GM19468 (cell line): Measurements from ENCODE around the gene NR2E3.

Experiments
- ATAC-seq: cut with Tn5 transposase; IDR thresholded peaks from one replicate; pipeline ENCODE4 v1.9.1; 2021; ENCODE audit warnings: mild to moderate bottlenecking, moderate library complexity, moderate number of reproducible peaks; ENCODE audit not compliant: unreplicated experiment; ENCODE audit errors: extremely low read depth

NR2E3 gene

DNA sequence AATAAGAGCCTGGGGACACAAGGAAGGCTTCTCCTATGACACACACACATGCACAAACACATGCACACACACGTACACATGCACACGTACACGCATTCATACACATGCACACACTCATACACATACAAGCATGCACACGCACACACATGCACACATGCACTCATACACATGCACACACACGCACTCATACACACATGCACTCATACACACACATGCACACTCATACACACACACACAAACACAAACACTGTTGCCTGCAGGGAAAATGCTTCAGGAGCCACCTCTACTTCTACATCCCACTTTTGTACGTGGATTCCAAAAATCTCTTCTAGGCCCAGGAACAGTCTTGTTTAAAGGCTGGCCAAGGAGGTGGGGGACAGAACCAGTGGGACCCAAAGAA is 20.7 kb upstream of the NR2E3 start:
- ATAC-seq: no peak

DNA sequence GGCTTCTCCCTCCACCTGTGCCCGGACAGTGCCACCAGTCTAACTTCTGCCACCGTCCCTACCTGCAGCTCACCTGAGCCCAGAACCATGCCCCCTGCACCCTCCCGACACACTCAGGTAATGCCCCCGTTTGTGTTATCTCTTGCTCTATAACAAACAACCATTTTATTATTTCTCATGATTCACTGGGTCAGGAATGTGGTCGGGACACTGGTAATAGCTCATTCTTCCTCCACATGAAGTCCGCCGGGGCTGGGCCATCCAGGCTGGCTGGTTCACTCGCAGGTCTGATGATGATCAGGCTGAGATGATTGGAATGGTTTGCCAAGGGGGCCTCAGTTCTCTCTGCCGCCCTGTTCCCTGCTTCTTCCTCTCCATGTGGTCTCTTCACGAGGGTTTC is 20.3 kb upstream of the NR2E3 start:
- no peak for ATAC-seq

DNA sequence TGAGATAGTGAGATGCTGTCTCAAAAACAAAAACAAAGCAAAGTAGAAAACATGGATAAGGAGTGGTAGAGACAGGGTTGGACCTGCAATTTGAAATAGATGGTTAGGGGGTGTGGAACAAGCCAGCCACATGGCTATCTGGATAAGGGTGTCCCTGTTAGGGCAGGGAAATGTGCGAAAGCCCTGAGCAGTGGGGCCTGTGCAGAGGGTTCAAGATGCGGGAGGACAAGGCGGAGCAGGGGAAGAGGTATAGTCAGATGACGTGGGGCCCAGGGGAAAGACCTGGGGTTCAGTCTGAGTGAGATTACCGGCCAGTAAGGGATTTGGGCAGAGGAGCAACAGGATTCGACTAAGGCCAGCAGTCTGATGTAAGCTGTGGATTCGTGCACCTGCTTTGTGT is 18.4 kb upstream of the NR2E3 start:
- no peak for ATAC-seq

DNA sequence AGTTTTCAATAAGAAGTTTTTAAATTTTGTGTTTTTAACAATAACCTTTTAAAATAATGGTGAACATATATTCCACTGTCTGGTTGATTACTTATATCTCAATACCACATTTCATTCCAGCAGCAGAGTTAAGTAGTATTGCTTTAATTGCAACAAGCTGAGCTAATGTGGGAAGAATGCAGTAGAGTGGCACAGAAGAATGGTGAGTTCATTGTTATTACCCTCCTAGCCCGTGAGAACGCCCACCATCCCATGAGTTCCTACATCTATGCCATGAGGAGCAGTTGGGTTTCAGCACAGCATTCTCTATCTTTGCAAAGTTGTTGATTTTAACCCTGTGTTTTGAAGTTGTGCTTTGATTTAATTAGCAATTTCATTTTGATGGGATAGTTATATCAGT is 17.8 kb upstream of the NR2E3 start:
- ATAC-seq: no peak

DNA sequence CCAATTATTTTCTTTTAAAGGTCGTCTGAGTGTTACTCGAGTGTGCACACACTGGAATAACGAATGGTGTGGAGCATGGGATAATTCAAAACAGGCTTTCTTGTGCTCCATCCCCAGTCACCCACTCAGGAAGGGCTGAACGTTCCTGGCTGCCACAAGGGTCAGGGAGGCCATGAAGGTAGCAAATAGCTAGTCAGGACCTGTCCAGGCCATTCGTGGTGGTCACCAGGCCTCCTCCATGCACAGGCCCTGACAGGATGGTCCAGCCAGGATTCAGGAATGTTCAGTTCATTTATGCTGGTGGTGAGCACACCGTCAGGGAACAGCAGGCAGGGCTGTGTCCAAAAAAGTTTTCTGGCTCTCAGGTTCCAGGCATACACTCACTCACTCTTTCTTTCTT is 11.7 kb upstream of the NR2E3 start:
- ATAC-seq: no peak

DNA sequence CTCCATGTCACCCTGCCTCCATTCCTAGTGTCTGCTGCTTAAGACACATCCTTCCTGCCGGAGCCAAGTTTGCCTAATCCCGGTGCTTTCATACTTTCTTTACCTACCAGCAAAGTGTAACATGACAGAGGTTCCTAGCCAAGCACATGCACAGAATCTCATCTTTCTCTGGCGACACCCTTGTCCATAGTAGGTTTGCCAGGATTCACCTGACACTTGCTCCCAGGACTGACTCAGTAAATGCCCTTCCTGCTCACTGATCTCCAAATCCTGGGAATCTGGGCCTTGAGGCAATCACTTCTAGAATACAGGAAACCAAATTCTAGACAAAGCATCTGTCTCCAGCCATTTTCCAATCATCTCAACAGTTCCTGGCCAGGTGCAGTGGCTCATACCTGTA is 10.2 kb upstream of the NR2E3 start:
- ATAC-seq: no peak

DNA sequence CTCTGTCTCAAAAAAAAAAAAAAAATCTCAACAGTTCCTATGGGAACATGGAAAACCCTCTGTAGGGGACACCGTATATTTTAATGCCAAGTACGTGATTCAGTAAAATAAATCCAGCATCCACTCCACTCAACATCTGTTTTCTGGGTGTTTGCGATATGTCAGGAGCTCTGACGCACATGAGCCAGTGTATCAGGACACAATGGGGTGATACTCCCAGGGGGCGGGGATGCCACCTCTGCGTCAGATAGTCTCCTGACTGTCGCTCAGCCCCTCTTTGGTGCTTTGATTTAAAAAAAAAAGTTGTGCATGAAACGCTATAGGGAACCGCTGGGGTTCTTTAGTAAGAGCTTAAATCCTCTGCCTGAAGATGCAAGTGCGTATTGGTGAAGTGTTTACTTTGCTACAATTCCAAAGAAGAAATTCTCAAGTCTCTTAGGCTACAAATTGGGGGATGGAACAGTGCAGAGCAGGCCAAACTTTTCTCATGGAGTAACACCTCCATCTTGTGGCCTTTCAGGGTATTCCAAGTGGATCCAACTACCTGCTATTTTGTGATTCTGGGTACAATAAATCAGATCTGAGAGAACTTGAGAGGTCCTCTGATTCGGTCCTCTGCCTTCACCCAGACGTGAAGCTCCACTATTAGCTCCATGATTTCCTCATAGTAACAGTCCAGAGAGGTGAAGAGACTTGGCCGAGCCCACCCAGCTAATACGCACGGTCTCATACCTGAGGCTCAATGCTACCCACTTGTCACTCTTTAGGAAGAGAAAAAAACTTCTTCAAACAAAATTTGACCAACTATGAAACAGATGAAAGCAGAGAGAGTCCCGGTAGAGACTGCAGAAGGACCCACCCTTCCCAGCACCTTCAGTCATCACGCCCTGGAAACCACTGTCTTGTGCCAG is 9.3 kb upstream of the NR2E3 start:
- no peak for ATAC-seq

DNA sequence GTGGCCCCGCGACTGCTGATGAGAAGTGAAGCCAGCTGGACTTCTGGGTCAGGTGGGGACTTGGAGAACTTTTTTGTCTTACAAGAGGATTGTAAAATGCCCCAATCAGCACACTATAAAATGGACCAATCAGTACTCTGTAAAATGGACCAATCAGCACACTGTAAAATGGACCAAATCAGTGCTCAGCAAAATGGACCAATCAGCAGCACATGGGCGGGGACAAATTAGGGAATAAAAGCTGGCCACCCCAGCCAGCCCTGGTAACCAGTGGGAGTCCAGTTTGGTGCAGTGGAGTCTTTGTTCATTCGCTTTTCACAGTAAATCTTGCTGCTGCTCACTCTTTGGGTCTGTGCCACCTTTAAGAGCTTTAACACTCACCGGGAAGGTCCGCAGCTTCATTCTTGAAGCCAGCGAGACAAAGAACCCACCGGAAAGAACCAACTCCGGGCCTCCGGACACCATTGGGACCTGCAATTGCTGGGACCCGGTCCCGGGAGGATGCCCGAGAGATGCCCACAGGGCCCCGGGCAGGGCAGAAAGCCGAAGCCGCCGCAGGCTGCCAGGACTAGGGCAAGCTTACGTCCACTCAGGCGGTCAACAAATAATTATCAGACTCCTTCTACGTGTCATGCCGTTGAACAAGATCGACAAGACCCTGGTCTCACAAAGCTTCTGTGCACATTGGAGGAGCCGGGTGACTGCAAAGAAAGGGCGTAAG is 8.3 kb upstream of the NR2E3 start:
- no peak for ATAC-seq

DNA sequence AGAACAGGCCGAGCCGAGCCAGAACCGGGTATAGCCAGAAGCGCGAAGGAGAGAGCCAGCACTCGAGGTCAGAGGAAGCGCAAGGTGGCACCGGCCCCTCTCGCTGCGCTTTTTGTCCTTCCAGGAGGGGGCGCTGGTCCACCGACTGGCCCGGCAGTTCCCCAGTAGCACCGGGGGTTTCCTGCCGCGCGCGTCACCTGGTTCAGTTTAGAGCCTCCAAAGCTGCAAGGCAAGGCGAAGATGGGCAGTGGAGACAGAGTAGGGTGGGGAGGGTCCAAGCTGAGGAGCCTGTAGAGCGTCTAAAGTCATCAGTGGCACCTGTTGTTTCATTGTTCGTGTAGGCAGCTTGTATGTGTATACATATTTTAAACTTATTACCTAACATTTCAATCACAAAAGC is 7.6 kb upstream of the NR2E3 start:
- no peak for ATAC-seq

DNA sequence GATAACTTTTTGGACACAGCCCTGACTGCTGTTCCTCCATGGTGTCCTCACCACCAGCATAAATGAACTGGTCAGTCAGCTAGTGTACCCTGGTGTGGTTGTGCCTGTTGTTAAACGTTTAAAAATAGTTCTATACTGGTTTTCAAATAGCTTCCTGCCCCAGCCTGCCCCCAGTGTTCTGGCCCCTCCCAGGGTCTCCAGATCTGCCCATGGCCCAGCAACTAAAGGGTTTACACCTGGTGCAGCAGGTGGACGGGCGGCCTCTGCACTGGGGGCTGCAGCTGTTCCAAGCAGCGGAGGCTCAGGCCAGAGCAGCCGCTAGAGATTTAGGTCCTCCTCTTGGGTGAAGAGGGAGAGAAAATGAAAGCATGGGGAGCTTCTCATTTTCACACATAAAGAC is 6.1 kb upstream of the NR2E3 start:
- ATAC-seq: no peak

DNA sequence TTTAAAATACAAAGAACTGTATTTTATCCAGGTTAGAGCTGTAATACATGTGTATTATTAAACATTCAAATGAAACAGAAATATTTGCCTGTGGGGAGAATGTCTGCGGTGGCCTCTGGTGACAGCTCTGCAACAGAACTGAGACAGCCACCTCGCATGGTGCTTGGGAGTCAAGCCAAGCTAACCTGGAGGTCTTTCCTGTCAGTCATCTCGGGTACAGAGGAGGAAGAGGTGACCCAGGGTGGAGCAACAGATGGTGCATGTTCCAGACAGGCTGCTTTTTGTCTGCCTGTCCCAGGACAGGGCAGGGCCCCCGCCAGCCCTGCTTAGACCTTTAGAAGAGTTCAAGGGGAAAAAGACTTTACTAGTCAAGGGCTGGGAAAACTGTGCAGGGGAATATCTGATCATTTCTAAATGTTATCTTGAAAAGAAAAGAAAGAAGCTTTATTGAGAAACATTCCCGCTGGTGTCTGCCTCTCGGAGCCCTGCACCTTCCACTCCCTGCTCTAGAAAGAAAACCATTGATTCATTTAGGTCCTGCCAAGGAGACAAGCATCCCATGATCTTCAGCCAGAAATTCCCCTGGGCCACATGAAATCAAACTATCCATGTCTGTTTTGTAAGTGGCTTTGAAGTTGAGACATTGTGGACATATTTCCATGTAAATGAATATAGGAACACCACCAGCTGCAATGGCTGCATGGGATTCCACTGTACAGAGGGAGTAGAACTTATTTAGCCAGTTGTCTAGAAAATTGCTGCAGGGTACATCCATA is 5.5 kb upstream of the NR2E3 start:
- no peak for ATAC-seq

DNA sequence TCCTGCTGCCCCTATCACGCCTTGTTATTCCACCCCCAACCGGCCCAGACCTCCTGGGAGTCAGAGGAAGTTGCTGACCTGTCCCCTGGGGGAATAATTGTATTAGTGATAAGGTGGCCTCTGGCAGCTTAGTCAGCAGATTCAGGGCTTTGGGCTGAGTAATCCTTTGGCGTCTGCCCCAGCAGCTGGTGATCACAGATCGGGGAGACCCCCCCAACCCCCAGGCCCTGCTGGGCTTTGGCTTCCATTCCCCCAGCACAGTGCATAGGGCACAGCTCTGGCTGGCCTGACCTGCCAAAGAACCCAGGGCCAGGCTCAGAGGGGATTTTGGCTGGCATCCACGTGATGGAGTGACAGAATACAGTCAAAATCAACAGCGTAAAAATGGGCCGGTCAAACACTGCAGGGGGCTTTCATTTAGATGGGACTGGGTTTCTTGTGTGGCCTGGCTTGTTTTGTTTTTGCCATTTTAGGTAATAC is 3.9 kb upstream of the NR2E3 start:
- no peak for ATAC-seq

DNA sequence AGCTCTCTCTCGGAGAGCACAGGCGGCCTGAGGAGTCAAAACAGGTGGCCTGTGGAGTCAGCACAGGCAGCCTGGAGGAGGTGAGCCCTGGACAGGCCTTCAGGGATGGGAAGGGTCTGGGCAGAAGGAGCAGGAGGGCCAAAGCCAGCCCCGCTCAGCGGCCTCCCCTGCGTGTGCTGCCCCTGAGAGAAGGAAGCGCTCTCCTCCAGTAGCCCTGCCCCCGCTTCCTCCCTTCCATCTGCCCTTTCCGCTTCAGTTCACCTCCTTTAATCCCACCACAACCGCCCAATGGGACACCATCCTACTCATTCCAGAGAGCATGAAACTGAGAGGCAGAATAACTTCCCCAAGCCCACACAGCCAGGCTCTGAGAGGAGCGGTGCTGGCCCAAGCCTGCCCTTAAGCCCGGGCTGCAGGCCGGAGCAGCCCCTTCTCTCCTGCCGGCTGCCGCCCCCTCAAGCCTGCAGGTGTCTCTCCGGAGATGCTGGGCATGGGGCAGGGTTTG is 3.2 kb upstream of the NR2E3 start:
- ATAC-seq: no peak

DNA sequence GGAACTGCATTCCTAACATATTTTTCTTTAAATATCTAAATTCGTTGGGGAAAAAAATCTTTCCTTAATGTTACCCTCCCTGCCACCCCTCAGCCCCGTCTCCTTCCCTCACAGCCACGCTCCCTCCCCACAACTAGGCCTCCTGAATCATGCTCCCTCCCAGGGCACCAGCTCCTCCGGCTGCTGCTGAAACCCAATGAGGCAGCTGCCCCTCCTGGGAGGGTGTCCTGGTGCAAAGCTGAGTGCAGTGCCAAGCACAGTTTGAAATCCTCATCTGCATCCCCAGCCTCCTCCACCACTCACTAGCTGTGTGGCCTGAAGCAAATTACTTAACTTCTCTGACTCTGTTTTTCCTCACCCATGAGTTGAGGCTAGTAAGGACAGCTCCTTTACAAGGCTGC is 2.7 kb upstream of the NR2E3 start:
- ATAC-seq: no peak

DNA sequence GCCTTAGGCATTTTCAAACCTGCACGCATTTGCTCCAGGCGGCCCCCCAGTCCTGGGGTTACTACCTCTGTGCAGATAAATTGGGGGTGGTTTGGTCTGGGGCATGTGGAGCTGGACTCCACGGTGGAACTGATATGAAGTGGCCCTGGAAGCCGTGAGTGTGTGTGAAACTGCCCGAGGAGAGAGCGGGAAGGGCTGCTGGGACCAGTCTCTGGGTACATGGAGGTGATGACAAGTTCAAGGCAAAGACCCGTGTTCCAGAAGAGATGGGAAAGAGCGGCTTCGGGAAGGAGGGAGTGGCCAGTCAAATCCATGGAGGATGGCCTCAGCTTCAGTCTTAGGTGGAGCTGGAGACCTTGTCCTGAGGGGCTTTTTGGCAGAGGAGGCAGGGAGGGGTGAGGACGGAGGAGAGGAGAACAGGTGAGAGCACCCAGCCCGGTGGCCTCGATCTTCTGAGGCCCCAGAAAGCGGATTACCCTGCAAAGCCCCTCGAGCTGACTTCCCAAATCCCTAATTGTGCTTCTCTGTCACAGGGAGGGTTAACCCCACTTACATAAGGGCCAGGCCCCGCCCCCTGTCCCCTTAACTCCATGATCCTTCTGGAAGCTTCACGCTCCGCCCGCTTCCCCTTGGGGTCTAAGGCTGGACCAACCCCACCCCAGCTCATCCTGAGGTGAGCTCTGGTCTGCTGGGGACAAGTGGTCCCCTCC is 1.9 kb upstream of the NR2E3 start:
- no peak for ATAC-seq

DNA sequence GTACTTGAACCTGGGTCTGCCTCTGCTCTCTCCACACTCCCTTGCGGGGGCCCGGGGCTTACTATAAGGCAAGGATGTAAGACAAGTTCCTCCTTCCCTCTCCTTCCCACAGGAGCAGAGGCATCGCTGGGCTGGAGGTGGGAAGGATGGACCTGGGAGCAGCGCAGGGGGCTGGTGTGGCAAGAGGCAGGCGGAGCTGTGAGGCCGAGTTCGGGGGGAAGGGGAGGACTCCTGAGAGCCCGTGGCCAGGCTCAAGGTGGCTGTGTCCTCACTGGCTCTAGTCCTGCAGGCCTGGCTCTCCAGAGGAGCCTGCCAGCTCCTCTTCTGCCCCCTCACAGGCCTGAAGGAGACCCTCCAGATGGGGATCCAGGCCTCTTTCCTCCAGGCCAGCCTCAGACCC is 1.0 kb upstream of the NR2E3 start:
- no peak for ATAC-seq

DNA sequence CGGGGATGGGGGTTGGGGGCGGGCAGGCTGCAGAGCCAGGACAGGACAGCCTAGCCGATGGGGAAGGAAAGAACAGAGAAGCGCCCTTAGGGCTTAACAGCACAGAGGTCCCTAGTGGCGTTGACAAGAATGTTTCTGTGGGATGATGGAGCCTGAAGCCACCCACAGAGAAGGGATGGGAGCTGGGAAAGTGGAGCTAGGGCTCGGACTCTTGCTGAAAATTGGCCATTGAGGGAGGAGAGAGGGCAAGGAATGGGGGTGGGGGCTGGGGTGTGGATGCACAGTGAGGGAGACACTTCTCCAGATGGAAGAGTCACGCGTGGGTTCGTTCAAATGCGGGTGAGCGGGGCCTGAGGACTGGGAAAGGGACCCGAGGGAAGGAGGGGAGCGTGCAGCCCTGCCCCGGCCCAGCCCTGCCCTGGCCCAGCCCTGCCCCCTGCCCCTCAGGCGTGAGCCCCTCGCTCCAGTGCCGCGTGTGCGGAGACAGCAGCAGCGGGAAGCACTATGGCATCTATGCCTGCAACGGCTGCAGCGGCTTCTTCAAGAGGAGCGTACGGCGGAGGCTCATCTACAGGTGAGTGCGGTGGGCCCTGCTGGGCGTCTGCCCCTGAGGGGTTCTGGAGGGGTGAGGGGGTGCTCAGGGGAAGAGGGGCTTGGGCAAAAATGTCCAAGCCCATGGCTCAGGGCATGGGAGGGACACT is 832 bp downstream of the NR2E3 start:
- no peak for ATAC-seq

DNA sequence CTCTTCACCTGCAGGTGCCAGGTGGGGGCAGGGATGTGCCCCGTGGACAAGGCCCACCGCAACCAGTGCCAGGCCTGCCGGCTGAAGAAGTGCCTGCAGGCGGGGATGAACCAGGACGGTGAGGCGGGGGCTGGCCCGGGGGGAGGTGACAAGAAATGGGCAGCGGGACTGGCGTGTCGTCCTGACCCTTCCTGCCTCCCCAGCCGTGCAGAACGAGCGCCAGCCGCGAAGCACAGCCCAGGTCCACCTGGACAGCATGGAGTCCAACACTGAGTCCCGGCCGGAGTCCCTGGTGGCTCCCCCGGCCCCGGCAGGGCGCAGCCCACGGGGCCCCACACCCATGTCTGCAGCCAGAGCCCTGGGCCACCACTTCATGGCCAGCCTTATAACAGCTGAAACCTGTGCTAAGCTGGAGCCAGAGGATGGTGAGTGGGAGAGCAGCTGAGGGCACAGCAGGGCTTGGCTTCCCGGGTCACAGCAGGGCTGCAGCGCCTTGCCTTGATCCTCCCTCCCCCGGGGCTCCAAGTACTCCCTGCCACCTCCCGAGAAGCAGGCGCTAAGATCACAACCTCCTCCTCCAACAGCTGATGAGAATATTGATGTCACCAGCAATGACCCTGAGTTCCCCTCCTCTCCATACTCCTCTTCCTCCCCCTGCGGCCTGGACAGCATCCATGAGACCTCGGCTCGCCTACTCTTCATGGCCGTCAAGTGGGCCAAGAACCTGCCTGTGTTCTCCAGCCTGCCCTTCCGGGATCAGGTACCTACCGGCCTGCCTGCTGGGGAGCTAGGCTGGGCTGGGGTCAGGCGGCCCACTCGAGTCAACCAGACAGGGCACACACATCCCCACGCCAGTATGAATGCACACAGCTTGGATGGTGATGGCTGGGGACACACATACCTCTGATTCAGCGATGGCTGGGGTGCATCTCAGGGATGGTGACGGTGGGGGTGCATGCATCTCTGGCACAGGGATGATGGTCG is 1.7 kb downstream of the NR2E3 start:
- ATAC-seq: no peak
